H1 (cell line): ENCODE results near the gene NEB. TPM values are rescaled to one million over a fixed set of nuclear protein-coding genes. Genes with fewer than 3 reads are reported as not detected.

ENCODE experiments used
- ATF3 ChIP-seq: IDR thresholded peaks from 2 replicates; pipeline ENCODE4 v1.6.1; 2011; ENCODE audit warnings: low read depth, mild to moderate bottlenecking, low read length; ENCODE audit not compliant: insufficient read depth
- BACH1 ChIP-seq: IDR thresholded peaks from 2 replicates; pipeline ENCODE4 v1.6.1; 2012; ENCODE audit warnings: low read length, improper control_type of control experiment
- CHD7 ChIP-seq: fragments of 300-600 bp; sonication (generic); IDR thresholded peaks from 2 replicates; pipeline ENCODE4 v1.7.1; 2012; ENCODE audit warnings: low read length, moderate library complexity, mild to moderate bottlenecking, inconsistent platforms; ENCODE audit not compliant: insufficient replicate concordance
- JUND ChIP-seq: IDR thresholded peaks from 2 replicates; pipeline ENCODE4 v1.6.1; 2011; ENCODE audit warnings: mild to moderate bottlenecking, improper control_type of control experiment, low read length
- POLR2A ChIP-seq, 2 experiments: IDR thresholded peaks; 1 replicate in 1 of 2; 2 replicates in 1 of 2; pipeline ENCODE4 v1.6.1; 2011; ENCODE audit warnings: low read depth in 2 of 2, low read length in 2 of 2, mild to moderate bottlenecking in 2 of 2; ENCODE audit errors: control extremely low read depth in 1 of 2
- SIRT6 ChIP-seq: IDR thresholded peaks from one replicate; pipeline ENCODE4 v1.7.1; 2012; ENCODE audit warnings: low read length, inconsistent platforms
- polyA plus RNA-seq, 7 experiments: library from polyadenylated mRNA; depleted of rRNA in 3 of 7; stranded (reverse) in 5 of 7; unstranded in 2 of 7; fragments of >200 nt in 5 of 7; fragments of 200-250 nt in 2 of 7; gene quantifications; 1 replicate in 5 of 7; 2 replicates in 1 of 7; 4 replicates in 1 of 7; pipeline versions ENCODE4 v1.2.1 to v1.2.3, GENCODE V29; 2011 to 2013; ENCODE audit warnings: missing spikeins in 2 of 7, mixed read lengths in 2 of 7
- total RNA-seq: library from RNA; stranded (reverse); fragmentation: NEBNext Ultra II Directional; extraction: Animal tissue kit (Norgen Biotek cat#: 25700); gene quantifications from 2 replicates; pipeline ENCODE4 v1.2.1, GENCODE V29; 2021

The NEB gene
- total and polyA plus RNA-seq, 2 of the 8 experiments (the other 6 are each of a cell fraction or from before 2014, with no cell fraction given): 1.4 to 2.5 TPM

GRCh38 chr2:151609705-151610104, 124.6 kb downstream of the NEB start (continued):
- TF ChIP-seq CHD7 (no peak), BACH1 (no peak), POLR2A (IDR thresholded peaks at IDR 0.05; ENCODE audit: control extremely low read depth in 1 of 2, low read depth in 2 of 2, low read length in 2 of 2) (no peak), ATF3 (no peak), SIRT6 (no peak), JUND (no peak)
